ENCODE data around the gene PLA2G7.
"Not testable (repeated sequence)": the region's sequence is repeated elsewhere in the genome, so short reads cannot be mapped to it uniquely, and the experiment has no call there.

The PLA2G7 gene

GRCh38 chr6:46734867-46735719 lies at the start of gene PLA2G7:
Gene PLA2G7 (minus strand): TSS chr6:46735375. CDS start chr6:46722891, 12,484 bp downstream.
- Histone ChIP-seq H3K27ac (ENCODE audit: low read depth, low read length) (no peak within 1 kb of the TSS), H3K9ac (ENCODE audit: low read length) (no peak within 1 kb of the TSS)

GRCh38 chr6:46784535-46784934 lies 49.4 kb upstream of the PLA2G7 start:
- Histone ChIP-seq H3K27me3 (ENCODE audit: control insufficient read depth in 1 of 2, insufficient read depth in 2 of 2, low read length in 2 of 2) (no peaks in the 10 kb centered on the region), H3K4me1 (ENCODE audit: insufficient read depth, low read length) (no peaks in the 10 kb centered on the region), H3K4me3 (ENCODE audit: low read depth in 1 of 2, low read length in 2 of 2) (no peak overlapping the region), H3K36me3 (ENCODE audit: insufficient read depth, low read length) (no peaks in the 10 kb centered on the region), H3K9me3 (ENCODE audit: low read length) (no peaks in the 10 kb centered on the region), H3K9ac (ENCODE audit: low read length) (no peak overlapping the region), H3K27ac (ENCODE audit: low read depth, low read length) (no peak overlapping the region)

More at GRCh38 chr6:46734867-46735719, at the start of gene PLA2G7:
- H3K4me3 ChIP-seq (ENCODE audit: low read depth in 1 of 2, low read length in 2 of 2): peak within 1 kb of the TSS; percentile 55 to 64
- no peaks in the 10 kb centered on the region for H3K9me3 ChIP-seq (ENCODE audit: low read length)
- no peaks in the 10 kb centered on the region for H3K4me1 ChIP-seq (ENCODE audit: insufficient read depth, low read length)
- no peaks in the 10 kb centered on the region for H3K36me3 ChIP-seq (ENCODE audit: insufficient read depth, low read length)
- H3K27me3 ChIP-seq (ENCODE audit: control insufficient read depth in 1 of 2, insufficient read depth in 2 of 2, low read length in 2 of 2): peaks cover 6 to 10% of the 10 kb centered on the region in 2 donors

- Histone ChIP-seq H3K27me3 (ENCODE audit: control insufficient read depth in 1 of 2, insufficient read depth in 2 of 2, low read length in 2 of 2) (no peaks in the 10 kb centered on the region), H3K4me1 (ENCODE audit: insufficient read depth, low read length) (no peaks in the 10 kb centered on the region), H3K36me3 (ENCODE audit: insufficient read depth, low read length) (no peaks in the 10 kb centered on the region), H3K9me3 (ENCODE audit: low read length) (no peaks in the 10 kb centered on the region), H3K27ac (ENCODE audit: low read depth, low read length) (no peak overlapping the region), H3K9ac (ENCODE audit: low read length) (no peak overlapping the region), H3K4me3 (ENCODE audit: low read depth in 1 of 2, low read length in 2 of 2) (no peak overlapping the region)
Observed at GRCh38 chr6:46781478-46782378, 46.6 kb upstream of the PLA2G7 start.

- Histone ChIP-seq H3K9ac (ENCODE audit: low read length) (no peak overlapping the region), H3K36me3 (ENCODE audit: insufficient read depth, low read length) (no peaks in the 10 kb centered on the region), H3K4me1 (ENCODE audit: insufficient read depth, low read length) (no peaks in the 10 kb centered on the region), H3K4me3 (ENCODE audit: low read depth in 1 of 2, low read length in 2 of 2) (no peak overlapping the region), H3K27me3 (ENCODE audit: control insufficient read depth in 1 of 2, insufficient read depth in 2 of 2, low read length in 2 of 2) (no peaks in the 10 kb centered on the region), H3K27ac (ENCODE audit: low read depth, low read length) (no peak overlapping the region), H3K9me3 (ENCODE audit: low read length) (no peaks in the 10 kb centered on the region)
Observed at GRCh38 chr6:46777476-46778346, 42.5 kb upstream of the PLA2G7 start.

- Histone ChIP-seq H3K4me1 (ENCODE audit: insufficient read depth, low read length) (no peaks in the 10 kb centered on the region), H3K9ac (ENCODE audit: low read length) (no peak overlapping the region), H3K36me3 (ENCODE audit: insufficient read depth, low read length) (no peaks in the 10 kb centered on the region), H3K9me3 (ENCODE audit: low read length) (no peaks in the 10 kb centered on the region), H3K27me3 (ENCODE audit: control insufficient read depth in 1 of 2, insufficient read depth in 2 of 2, low read length in 2 of 2) (no peaks in the 10 kb centered on the region), H3K4me3 (ENCODE audit: low read depth in 1 of 2, low read length in 2 of 2) (no peak overlapping the region), H3K27ac (ENCODE audit: low read depth, low read length) (no peak overlapping the region)
Observed at GRCh38 chr6:46776070-46776712, 41.0 kb upstream of the PLA2G7 start.

GRCh38 chr6:46774736-46775135 lies 39.6 kb upstream of the PLA2G7 start:
- H3K27ac ChIP-seq (ENCODE audit: low read depth, low read length); H3K36me3 ChIP-seq (ENCODE audit: insufficient read depth, low read length); H3K4me3 ChIP-seq (ENCODE audit: low read depth in 1 of 2, low read length in 2 of 2): not testable (repeated sequence)

GRCh38 chr6:46773201-46773855 lies 38.2 kb upstream of the PLA2G7 start:
- Histone ChIP-seq H3K27ac (ENCODE audit: low read depth, low read length) (no peak overlapping the region), H3K36me3 (ENCODE audit: insufficient read depth, low read length) (no peaks in the 10 kb centered on the region), H3K9ac (ENCODE audit: low read length) (no peak overlapping the region), H3K4me3 (ENCODE audit: low read depth in 1 of 2, low read length in 2 of 2) (no peak overlapping the region), H3K9me3 (ENCODE audit: low read length) (no peaks in the 10 kb centered on the region), H3K27me3 (ENCODE audit: control insufficient read depth in 1 of 2, insufficient read depth in 2 of 2, low read length in 2 of 2) (no peaks in the 10 kb centered on the region), H3K4me1 (ENCODE audit: insufficient read depth, low read length) (no peaks in the 10 kb centered on the region)

More at GRCh38 chr6:46774736-46775135, 39.6 kb upstream of the PLA2G7 start:
- H3K4me1 ChIP-seq (ENCODE audit: insufficient read depth, low read length); H3K27me3 ChIP-seq (ENCODE audit: control insufficient read depth in 1 of 2, insufficient read depth in 2 of 2, low read length in 2 of 2); H3K9ac ChIP-seq (ENCODE audit: low read length); H3K9me3 ChIP-seq (ENCODE audit: low read length): not testable (repeated sequence)

GRCh38 chr6:46772762-46773161 lies 37.6 kb upstream of the PLA2G7 start:
- Histone ChIP-seq H3K27me3 (ENCODE audit: control insufficient read depth in 1 of 2, insufficient read depth in 2 of 2, low read length in 2 of 2) (no peaks in the 10 kb centered on the region), H3K36me3 (ENCODE audit: insufficient read depth, low read length) (no peaks in the 10 kb centered on the region), H3K4me1 (ENCODE audit: insufficient read depth, low read length) (no peaks in the 10 kb centered on the region), H3K27ac (ENCODE audit: low read depth, low read length) (no peak overlapping the region), H3K9ac (ENCODE audit: low read length) (no peak overlapping the region), H3K9me3 (ENCODE audit: low read length) (no peaks in the 10 kb centered on the region), H3K4me3 (ENCODE audit: low read depth in 1 of 2, low read length in 2 of 2) (no peak overlapping the region)

GRCh38 chr6:46772016-46772415 lies 36.8 kb upstream of the PLA2G7 start:
- Histone ChIP-seq H3K36me3 (ENCODE audit: insufficient read depth, low read length) (no peaks in the 10 kb centered on the region), H3K4me3 (ENCODE audit: low read depth in 1 of 2, low read length in 2 of 2) (no peak overlapping the region), H3K27ac (ENCODE audit: low read depth, low read length) (no peak overlapping the region), H3K27me3 (ENCODE audit: control insufficient read depth in 1 of 2, insufficient read depth in 2 of 2, low read length in 2 of 2) (no peaks in the 10 kb centered on the region), H3K9ac (ENCODE audit: low read length) (no peak overlapping the region), H3K4me1 (ENCODE audit: insufficient read depth, low read length) (no peaks in the 10 kb centered on the region), H3K9me3 (ENCODE audit: low read length) (no peaks in the 10 kb centered on the region)

- Histone ChIP-seq H3K9ac (ENCODE audit: low read length) (no peak overlapping the region), H3K36me3 (ENCODE audit: insufficient read depth, low read length) (no peaks in the 10 kb centered on the region), H3K27me3 (ENCODE audit: control insufficient read depth in 1 of 2, insufficient read depth in 2 of 2, low read length in 2 of 2) (no peaks in the 10 kb centered on the region), H3K4me1 (ENCODE audit: insufficient read depth, low read length) (no peaks in the 10 kb centered on the region), H3K4me3 (ENCODE audit: low read depth in 1 of 2, low read length in 2 of 2) (no peak overlapping the region), H3K27ac (ENCODE audit: low read depth, low read length) (no peak overlapping the region), H3K9me3 (ENCODE audit: low read length) (no peaks in the 10 kb centered on the region)
Observed at GRCh38 chr6:46764961-46765360, 29.8 kb upstream of the PLA2G7 start.

Data from muscle layer of colon (tissue), 2 donors.